ENCODE measurements around the gene SLC34A1. TPM values are rescaled to one million over a fixed set of nuclear protein-coding genes. Genes with fewer than 3 reads are reported as not detected.

SLC34A1 gene
- total RNA-seq, 3 donors from 2014 or later: not detected

DNA sequence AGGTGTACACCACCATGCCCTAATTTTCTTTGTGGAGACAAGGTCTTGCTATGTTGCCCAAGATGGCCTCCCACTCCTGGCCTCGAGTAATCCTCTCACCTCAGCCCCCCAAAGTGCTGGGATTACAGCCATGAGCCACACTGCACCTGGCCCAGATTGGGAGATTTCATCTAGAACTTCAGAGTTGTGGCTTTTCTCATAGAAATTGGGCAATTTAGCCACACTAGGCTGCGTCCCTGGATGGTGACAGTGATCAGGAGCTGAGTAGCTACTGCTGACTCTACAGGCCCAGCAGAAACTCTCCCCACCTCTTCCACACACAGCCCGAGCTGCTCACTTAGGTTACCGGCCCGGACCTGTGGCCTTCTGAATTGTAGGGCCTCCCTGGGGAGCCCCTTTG is 8.5 kb downstream of the SLC34A1 start:
- TF ChIP-seq, protein P1, sequence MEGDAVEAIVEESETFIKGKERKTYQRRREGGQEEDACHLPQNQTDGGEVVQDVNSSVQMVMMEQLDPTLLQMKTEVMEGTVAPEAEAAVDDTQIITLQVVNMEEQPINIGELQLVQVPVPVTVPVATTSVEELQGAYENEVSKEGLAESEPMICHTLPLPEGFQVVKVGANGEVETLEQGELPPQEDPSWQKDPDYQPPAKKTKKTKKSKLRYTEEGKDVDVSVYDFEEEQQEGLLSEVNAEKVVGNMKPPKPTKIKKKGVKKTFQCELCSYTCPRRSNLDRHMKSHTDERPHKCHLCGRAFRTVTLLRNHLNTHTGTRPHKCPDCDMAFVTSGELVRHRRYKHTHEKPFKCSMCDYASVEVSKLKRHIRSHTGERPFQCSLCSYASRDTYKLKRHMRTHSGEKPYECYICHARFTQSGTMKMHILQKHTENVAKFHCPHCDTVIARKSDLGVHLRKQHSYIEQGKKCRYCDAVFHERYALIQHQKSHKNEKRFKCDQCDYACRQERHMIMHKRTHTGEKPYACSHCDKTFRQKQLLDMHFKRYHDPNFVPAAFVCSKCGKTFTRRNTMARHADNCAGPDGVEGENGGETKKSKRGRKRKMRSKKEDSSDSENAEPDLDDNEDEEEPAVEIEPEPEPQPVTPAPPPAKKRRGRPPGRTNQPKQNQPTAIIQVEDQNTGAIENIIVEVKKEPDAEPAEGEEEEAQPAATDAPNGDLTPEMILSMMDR (IDR thresholded peaks at IDR 0.05): no peak
- ATAC-seq: no peak
- intact Hi-C loops (cut with DNase I, micrococcal nuclease): loop anchor here (5.0 kb wide), 2 partner anchors 60 to 110 kb away; no protein-coding TSS in a partner anchor
- no peaks in the 10 kb centered on the region for H3K9me3 ChIP-seq
- DNase-seq: no peak
- H3K36me3 ChIP-seq (ENCODE audit: low read depth): no peaks in the 10 kb centered on the region
- H3K4me1 ChIP-seq (ENCODE audit: low read depth): no peaks in the 10 kb centered on the region
- H3K4me3 ChIP-seq: no peak overlapping the region

DNA sequence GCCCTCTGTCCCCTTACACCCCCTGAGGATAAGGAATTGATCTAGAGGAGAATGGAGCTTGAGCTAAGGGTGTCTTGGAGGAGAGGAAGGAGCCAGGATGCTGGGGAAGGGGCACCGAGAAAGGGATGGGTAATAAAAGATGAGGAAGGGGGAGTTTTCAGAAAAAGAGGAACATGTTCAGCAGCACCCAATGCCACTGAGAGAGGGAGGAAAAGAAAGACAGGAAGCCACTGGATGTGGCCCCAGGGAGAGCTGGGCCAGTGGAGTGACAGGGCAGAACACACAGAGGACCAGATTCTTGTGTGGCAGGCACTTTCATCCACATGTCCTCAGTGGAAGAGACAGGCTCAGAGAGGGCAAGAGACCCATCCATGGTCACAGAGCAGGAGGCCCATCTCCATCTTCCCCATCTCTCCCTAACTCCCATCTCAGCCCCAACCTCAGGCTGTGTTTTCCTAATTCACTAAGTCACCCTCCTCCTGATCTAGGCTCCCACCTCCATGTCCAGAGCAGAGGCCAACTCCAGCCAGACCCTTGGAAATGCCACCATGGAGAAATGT is 9.1 kb downstream of the SLC34A1 start:
- DNase-seq: no peak
- no peaks in the 10 kb centered on the region for H3K9me3 ChIP-seq
- H3K4me1 ChIP-seq (ENCODE audit: low read depth): no peaks in the 10 kb centered on the region
- no peaks in the 10 kb centered on the region for H3K36me3 ChIP-seq (ENCODE audit: low read depth)
- TF ChIP-seq, protein P1 (IDR thresholded peaks at IDR 0.05): no peak
- no peak overlapping the region for H3K4me3 ChIP-seq
- ATAC-seq: no peak
- intact Hi-C loops (cut with DNase I, micrococcal nuclease): loop anchor here (5.0 kb wide), 2 partner anchors 59 to 109 kb away; no protein-coding TSS in a partner anchor

DNA sequence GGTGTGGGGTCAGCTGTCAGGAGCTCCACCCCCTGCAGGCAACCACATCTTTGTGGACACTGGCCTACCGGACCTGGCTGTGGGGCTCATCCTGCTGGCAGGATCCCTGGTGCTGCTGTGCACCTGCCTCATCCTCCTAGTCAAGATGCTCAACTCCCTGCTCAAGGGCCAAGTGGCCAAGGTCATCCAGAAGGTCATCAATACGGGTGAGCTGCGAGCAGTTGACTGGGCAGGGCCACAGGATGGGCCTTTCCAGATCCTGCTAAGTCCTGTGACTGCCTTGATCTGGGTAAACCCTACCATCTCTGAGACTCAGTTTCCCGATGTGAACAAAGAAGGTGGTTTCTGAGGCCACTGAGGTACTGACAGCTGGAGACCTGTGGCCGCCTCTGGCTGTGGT is 9.8 kb downstream of the SLC34A1 start:
- TF ChIP-seq, protein P1 (IDR thresholded peaks at IDR 0.05): no peak
- intact Hi-C loops (cut with DNase I, micrococcal nuclease): loop anchor here (5.0 kb wide), 2 partner anchors 58 to 108 kb away; no protein-coding TSS in a partner anchor
- Histone ChIP-seq H3K4me1 (ENCODE audit: low read depth) (no peaks in the 10 kb centered on the region), H3K9me3 (no peaks in the 10 kb centered on the region), H3K36me3 (ENCODE audit: low read depth) (no peaks in the 10 kb centered on the region), H3K4me3 (no peak overlapping the region)
- ATAC-seq (no peak), DNase-seq (no peak)

DNA sequence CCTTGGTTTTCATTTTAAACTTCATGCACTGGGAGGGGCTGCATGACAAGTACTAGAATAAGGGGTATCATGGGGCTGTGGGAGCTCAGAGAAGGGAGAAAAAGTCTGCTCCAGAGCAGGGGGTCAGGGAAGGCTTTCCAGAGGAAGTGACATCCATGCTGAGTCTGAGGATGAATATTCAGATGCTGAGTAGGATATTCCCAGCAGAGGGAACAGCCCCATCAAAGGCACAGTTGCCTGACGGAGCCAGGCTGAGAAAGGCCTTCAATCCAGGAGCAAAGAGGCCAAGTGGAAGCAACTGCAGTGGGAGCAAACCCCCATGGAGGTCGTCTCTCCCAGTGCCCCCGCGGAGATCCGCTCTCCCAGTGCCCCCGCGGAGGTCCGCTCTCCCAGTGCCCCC is 11.8 kb downstream of the SLC34A1 start:
- intact Hi-C loops (cut with DNase I, micrococcal nuclease): no loop called here
- Histone ChIP-seq H3K9me3 (no peaks in the 10 kb centered on the region), H3K4me1 (ENCODE audit: low read depth) (peaks cover 6% of the 10 kb centered on the region), H3K4me3 (no peak overlapping the region), H3K36me3 (ENCODE audit: low read depth) (no peaks in the 10 kb centered on the region)
- DNase-seq: no peak
- TF ChIP-seq, protein P1 (IDR thresholded peaks at IDR 0.05): no peak
- no peak for ATAC-seq

DNA sequence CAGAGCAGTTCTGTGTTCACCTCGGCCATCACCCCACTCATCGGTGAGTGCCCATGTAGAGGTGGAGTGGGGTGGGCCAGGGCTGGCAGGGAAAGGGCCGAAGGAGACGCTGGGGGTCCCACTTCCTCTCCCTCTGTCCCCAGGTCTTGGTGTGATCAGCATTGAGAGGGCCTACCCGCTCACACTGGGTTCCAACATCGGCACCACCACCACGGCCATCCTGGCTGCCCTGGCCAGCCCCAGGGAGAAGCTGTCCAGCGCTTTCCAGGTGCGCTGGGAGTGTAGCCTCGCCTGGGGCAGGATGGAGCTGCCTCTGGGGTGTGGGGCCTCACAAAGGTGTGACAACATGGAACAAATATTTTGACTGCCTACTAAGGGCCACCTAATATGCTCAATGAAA is 12.6 kb downstream of the SLC34A1 start:
- peaks cover 6% of the 10 kb centered on the region for H3K4me1 ChIP-seq (ENCODE audit: low read depth)

More for the DNA sequence above, 12.6 kb downstream of the SLC34A1 start:
- DNase-seq: no peak
- Histone ChIP-seq H3K4me3 (no peak overlapping the region), H3K9me3 (no peaks in the 10 kb centered on the region), H3K36me3 (ENCODE audit: low read depth) (no peaks in the 10 kb centered on the region)
- TF ChIP-seq, protein P1 (IDR thresholded peaks at IDR 0.05): no peak
- ATAC-seq: no peak
- intact Hi-C loops (cut with DNase I, micrococcal nuclease): no loop called here

Data from mucosa of descending colon (tissue), 3 donors.